Daoy (cell line): Measurements from ENCODE around the gene XPO6. TPM values are rescaled to one million over a fixed set of nuclear protein-coding genes. Genes with fewer than 3 reads are reported as not detected.

Experiments used
- DNase-seq: peaks from one replicate; pipeline ENCODE4 v3.0.0-alpha.2; 2015; ENCODE audit warnings: low read depth
- total RNA-seq: library from RNA; depleted of rRNA; stranded (reverse); fragments of >200 nt; shearing (Covaris generic); gene quantifications from 2 replicates; pipeline ENCODE4 v1.2.3, GENCODE V29; 2014

The XPO6 gene
- total RNA-seq, 1 experiment from 2014 or later: 75.6 TPM

DNA sequence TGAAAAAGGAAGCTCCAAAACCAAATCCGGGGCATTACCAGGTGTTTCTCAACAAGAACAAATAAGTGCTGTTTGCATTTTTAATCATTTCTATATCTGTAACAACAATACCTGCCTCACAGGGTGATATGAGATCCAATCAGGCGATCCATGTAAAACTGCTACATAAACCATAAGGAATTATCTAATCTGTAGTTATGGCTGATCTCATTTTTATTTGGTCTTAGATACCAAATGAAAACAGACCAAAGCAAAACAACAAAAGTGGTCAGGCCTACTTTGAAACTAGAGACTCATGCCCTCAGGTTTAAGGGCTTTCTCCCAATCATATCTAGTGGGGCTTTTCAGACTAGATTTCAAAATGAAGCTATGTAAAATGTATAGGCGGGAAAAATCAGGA is 28.3 kb downstream of the XPO6 start:
- DNase-seq: no peak

DNA sequence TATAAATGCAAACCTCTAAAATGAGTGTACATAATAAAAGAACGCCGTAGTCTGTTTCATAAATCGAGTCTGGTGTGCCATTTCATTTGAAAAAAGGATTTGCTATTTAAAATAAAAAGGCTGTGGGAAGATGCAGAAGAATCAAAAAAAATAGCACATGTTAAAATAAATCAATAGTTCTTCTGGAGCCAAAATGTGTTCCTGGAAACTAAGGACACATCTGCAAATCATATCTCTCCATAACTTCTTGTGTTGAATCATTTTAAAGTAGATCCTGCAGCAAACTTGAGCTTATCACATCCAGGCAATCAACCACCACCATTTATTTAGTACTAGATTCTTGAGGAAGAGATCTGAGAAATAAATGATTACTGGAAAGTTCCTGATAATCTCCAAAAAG is 29.0 kb downstream of the XPO6 start:
- DNase-seq: no peak

DNA sequence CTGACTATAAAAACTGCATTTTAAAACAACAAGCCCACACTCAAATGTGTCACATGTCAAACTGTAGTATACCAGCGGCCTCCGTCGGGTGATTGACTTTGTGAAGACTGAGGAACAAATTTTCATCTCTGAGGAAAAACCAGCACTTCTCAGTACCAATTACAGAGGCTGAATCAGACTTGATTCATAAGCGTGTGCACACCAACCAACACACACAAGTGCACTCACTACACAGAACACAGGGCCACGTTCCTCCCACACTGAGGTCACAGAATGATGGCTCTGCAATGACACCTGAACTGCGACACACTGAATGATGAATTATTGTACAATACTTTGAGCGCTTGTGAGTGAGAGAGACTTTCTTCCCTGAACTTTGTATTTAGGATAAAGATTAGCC is 29.6 kb downstream of the XPO6 start:
- peak; percentile 22 for DNase-seq

DNA sequence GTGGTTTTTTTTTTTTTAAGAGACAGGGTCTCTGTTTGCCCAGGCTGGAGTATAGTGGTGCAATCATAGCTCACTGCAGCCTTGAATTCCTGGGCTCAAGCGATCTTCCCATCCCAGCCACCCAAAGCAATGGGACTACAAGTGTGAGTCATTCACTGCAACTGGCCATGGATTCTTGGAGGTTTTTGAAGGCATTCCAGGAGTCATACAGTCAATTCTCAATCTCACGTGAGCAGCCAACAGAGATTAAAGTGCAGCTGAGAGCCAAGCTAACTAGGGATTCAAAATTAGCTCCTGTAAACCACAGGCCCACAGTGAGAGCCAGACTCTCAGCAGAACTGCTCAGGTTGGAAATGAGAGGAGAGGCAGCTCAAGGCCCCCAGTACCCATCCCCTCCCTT is 30.2 kb downstream of the XPO6 start:
- peak; percentile 84 for DNase-seq

DNA sequence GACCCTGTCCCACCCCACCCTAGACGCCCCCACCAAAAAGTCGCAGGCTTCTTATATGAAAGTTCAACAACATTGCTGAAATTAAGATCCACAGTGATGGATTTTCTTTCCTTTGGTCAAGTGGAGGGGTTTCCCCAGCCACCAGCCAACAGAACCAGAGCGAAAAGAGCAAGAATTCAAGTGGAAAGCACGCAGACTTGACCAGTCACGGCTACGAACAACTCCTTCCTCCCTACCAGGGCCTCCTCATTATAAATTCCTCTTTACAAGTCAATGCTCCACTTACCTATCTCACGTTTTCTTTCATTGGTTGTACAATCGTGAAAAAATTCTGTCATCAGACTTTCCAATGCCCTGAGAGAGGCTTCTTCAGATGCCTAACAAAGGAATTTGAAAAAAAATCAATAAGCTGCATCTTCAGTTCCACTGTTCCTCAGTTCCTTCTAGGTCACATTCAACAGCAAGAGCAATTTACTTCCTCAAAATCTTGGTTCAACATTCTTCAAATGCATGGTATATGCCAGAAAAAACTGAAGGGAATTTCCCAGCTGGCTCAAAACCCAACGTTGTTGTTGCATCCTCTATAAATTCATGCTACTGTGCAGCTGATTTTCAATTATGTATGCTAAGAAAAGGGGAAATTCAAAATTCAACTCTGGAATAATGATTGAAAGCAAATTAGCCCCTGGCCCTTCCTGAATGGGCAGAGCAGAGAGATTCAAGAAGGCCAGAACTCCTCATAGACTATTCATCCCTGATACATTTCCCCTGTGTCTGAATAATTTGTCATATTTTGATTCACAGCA is 30.9 kb downstream of the XPO6 start:
- no peak for DNase-seq

DNA sequence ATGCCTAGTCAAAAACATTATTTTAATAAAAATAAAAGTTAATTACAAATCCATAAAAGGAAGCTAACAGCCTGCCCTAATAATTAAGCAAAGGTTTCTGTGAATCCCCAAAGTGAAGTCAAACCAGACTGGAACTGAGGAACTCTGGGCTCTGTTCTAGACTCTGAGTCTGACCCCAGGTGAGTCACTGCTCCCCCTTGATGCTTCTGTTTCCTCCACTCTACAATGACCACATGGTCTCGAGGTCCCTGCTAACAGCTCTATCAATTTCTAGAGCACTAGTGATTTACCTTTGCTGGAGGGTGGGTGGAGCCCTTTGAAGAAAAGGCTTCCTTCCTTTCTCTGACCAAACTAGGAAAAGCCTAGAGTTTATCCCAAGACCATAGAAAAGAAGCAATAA is 32.4 kb downstream of the XPO6 start:
- DNase-seq: no peak

DNA sequence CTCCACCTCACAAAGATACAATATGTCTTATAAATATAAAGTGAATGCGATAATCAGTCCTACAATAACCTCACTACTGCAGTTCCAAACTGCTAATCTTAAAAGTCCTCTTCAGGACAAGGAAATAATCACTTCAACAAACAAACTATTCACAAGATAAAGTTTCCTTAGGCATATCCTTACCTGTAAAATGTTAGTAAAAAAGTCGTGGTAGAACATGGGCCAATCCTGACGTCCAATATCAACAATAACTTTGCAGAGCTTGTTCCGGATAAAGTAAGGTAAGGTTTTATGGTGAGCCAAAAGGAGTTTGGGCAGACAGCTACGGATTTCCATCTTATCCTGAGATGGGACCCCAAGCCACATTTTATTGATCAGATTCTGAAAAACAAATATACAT is 36.0 kb downstream of the XPO6 start:
- no peak for DNase-seq

DNA sequence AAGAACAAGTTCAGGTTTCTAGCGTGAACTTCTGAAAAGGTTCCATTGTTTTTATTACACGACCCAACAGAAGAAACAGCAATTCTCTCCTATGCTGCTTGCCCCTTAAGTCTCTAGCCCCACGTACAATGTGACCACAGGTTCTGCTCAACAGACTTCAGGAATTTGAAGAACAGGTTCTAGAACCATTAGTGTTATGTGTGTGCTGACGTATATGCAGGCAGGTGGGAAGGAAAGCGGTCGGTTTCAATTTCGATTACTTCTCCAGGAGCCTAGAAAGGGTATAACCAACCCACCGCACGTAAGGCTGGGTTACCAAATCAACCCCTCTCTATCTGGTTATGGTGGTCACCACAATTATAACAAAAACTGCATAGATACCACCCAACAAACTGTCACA is 39.4 kb downstream of the XPO6 start:
- no peak for DNase-seq

DNA sequence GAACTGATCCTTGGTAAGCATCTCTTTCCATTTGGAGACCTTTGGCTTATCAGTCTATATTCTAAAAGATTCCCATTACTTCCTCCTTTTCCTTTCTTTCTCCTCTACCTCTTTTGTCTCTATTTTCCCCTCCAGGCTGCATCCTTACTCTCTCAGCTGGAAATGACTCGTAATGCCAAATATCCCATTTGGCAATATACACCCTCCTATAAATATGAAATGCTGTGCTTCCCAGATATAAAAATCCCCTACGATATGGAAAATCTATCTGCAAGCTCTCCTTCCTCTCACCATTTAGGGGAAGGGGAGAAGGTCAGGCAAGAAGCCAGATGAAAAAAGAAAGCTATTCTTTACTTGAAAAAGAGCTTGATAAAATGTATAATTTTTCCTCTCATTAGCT is 39.9 kb downstream of the XPO6 start:
- DNase-seq: no peak

DNA sequence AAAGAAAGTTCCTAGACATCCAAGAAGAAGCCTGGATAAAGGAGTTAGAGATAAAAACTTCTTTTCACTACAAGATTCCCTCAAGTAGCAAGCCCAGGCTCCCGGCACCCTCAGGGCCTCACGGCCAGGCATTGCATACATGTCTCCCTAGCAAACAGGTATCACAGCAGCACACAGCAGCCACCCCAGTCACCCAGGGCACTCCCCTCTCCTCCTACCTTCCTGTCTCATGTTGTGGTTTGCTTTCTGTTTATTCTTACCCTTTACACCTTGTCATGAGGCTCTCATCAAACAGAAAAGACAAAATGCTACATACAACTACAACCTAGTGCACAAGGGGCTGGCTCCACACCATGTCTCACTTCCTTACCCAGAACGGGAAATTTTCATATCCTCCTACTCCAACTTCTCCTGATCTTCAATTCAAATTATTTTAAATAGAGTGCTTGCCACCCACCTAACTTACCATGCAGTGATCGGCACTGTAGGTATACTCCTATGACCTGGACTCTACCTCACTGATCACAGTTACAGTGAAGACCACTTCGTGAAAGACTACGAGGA is 42.7 kb downstream of the XPO6 start:
- no peak for DNase-seq

DNA sequence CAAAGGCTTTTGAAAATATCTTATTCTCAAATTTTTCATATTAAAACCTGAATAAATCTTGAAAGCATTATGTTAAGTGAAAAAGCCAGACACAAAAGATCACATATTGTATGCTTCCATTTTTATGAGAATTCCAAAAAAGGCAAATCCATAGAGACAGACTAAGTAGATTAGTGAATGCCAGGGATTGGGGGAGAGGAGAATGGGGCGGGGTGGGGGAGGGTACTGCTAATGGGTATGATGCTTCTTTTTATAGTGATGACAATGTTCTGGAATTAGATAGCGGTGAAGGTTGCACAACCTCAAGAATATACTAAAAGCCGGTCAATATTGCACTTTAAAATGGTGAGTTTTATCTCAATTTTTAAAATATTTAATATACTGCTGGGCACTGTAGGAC is 44.0 kb downstream of the XPO6 start:
- no peak for DNase-seq

DNA sequence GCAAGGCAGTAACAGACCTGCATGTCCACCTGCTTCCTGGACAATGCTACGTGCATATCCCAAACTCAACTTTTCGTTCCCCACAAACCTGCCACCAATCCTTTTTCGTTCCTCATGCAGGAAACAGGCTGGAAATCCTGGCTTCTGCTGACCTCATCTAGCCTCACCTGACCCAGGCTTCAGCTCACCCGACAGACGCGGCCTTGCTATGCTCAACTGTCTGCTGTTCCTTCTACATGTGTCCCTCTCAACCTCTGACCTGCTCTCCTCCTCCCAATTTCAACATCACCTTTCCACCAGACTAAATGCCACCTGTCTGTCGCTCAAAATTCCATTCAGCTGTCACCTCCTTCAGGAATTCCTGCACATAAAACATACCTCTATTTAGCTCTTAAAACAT is 44.5 kb downstream of the XPO6 start:
- no peak for DNase-seq

DNA sequence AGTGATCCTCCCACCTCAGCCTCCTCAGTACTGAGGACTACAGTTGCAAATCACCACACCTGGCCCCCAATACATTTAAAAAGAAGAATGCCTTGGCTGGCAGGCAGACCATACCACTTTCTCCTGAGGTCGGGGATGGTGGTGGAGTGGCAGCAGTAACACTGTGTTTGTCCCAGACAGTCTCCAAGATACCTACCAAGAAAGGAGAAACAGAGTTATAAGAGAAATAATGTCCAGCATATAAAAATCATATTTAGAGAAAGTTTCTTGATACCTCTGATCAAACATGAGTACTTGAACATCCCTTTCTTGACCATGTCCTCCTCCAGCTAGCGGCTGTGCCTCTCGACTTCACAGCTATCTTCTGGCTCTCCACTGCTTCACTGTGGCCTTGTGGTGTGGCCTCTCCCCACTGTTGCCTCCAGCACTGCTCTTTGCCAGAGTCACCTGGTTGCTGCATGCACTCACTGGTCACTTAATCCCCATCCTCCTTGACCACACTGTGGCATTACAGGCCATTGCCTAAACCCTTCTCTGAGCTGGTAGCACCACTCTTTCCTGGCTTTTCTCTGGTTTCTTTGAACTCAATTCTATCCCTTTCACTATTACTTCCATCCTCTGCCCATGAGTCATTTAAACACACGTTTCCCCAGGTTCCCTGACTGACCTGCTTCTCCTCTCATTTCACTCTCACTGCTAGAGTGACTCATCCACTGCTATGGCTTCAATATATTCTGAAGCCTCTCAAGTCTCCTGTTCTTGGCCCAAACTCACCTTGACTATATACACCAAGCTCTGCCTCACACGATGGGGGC is 45.2 kb downstream of the XPO6 start:
- no peak for DNase-seq

DNA sequence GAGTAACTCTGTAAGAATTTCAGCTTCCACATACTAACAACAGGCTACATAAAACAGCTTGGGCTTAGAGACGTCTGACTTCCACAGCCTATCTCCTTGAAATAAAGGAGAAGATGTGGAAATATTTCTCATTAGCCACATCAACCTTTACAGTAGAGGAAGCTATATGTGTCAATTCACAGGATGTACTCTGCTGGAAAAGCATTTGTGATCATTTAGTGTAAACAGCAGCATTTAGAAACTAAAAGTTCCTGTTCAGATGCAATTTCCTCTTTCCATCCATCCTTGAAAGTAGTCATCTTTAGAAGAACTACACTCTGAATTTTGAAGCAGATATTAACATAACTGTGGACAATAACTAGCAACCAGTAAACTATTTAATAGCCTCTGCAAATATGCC is 46.2 kb downstream of the XPO6 start:
- no peak for DNase-seq

DNA sequence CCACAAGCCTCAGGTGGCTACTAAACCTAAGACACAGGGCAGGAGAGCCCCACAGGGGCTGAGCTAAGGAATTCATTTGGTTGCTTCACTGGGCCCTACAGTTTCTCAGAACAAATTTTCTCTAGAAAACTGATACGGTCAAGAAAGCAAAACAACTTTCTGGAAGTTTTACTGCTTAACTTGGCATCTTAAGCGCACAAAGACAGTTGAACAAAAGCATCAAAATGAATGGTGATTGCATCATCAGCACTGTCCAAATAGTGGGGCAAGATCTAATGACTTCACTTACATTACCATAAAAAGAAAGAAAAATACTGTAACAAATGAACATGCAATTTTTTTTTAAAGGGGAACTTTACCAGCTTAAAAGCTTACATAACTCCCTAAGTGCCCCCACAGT is 47.6 kb downstream of the XPO6 start:
- DNase-seq: no peak

DNA sequence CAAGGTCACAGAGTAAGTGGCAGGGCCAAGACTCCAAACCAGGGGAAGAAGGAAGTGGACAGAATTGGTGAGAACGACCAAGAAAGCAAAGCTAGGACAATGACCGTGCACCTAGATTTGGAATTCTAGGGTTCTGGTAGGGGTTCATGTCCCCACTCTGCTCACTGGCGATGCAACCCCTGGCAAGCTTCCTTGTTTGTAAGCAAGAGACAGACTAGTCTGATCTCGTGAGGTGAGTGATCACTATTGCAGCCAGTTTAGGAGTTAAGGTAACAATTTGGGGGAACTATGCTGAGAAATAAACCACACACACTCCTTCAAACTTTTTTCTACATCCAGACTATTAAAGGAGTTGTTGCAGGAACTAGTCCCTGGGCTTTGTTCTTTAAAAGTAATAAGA is 48.1 kb downstream of the XPO6 start:
- DNase-seq: no peak

DNA sequence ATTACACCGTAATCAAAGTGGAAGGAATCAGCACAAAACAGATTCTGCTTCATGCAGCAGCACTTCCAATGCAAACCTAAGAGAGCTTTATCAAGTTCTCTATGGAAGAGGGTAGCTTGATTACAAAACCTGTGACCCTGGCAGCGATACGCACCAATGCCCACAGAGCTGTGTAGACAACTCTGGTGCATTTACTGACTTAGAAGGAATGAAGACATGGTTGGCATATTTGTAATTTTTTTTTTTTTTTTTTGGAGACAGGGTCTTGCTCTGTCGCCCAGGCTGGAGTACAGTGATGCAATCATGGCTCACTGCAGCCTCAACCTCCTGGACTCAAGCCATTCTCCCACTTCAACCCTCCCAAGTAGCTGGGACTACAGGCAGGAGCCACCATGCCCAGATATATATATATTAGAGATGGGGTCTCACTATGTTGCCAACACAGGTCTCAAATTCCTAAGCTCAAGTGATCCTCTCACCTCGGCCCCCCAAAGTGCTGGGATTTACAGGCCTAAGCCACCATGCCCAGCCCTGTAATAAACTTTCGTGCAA is 49.4 kb downstream of the XPO6 start:
- no peak for DNase-seq

DNA sequence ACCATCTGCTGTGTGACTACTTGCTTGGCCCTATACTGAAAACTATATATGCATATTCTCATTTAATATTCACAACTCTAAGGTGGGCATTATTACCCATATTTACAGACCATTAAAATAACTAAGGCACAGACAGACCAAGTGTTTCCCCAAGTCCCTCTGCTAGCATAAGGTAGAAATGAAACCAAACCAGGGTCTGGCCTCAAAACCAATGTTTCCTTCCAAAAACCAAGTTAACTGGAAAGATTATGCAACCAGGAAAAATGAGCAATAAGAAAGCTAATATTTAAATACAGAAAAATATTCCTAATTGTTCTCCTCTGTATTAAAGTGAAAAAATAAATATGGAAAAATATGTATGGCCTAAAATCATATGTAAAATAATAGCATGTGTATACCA is 50.1 kb downstream of the XPO6 start:
- DNase-seq: no peak

DNA sequence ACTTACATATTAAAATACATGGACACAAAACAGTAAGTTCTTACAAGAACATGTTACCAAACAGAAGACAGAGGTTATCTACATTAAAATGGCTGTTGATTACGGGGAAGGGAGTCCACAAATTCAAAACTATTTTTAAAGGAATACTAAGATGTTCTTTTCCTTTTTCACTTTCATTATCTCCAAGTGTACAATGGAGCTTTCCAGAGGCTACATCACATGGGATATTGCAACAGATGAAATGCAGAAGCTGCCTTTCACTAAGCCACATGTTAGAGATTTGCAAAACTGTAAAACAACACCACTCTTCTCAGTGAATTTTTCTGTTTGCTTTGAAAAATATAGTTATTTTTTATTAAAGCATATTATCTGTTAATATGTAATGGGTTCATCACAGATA is 53.6 kb downstream of the XPO6 start:
- DNase-seq: no peak

DNA sequence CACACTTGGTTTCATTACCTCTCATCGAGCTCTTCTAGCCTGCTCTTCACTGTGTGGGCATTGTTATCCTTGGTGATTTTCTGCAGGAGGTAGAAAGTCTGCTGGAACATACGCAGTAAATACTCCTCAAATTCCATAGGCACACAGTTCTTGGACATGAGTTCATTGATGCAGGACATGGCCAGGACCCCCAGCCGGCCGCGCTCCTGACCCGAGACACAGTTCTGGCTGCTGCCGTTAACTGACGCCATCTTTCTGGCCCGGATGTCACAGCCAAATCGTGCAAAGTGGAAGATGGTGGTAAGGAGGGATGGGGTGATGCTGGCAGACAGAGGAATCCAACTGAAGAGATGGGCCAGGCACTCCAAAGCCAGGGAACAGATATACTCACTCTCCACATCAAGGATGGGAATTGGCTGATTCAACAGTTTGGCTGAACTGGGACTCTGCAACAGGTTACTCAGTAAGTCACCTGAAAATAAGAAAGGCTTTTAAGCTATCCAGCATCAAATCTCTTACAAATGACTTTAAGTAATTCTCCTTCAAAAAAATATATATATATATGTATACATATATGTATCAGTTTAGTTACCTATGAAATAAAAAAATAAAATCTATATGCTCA is 55.6 kb downstream of the XPO6 start:
- no peak for DNase-seq

DNA sequence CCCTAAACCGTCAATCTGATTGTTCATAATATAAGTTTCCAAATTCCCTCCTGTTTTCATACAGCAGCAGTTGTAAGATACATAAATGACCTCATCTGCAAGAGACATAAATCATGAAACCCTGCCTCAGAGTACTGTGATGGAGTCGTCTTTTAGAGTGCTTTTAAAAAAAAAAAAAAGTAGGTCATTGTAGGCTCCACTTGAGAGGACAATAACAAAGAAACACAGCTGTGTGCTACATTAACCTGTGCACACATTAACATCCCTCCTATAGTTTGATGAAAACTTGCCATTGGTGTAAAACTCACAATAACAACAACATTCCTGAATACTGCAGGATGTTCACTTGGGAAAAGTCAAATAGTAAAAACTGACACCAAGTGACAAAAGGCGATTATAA is 56.5 kb downstream of the XPO6 start:
- DNase-seq: no peak

DNA sequence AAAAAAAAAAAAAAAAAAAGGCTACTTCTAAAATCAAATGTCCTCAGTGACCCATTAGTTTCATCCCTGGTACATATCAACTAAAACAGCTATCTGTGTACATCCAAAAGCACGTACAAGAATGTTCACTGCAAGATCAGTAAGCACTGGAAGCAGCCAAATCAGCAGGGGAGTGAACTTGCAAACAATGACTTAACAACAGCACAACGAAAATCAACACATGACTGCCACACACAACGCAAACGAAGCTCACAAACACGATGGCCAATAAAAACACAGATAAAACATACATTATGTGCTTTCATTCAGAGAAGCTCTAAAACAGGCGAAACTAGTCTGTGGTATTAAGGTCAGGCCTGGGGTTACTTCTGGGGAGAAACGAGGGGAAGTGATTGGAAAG is 60.6 kb downstream of the XPO6 start:
- DNase-seq: no peak
